NCI-H82 treated with DMSO at 0.1 percent for 48 hours (cell line): ENCODE measurements around the gene OSCP1.
A peak's percentile ranks its signal among the peaks of the same experiment; 100 is the strongest.

ENCODE experiments used
- DNase-seq: peaks from one replicate; lab custom pipeline; 2025; ENCODE audit not compliant: unreplicated experiment; lab: John Stamatoyannopoulos, UW

Gene OSCP1

GRCh38 chr1:36475341-36475740, 25.1 kb upstream of the OSCP1 start:
- DNase-seq: no peak

- DNase-seq: no peak
Measured at GRCh38 chr1:36472656-36473055, 22.4 kb upstream of the OSCP1 start.

GRCh38 chr1:36471830-36472641, 21.8 kb upstream of the OSCP1 start:
- DNase-seq: no peak

- no peak for DNase-seq
Measured at GRCh38 chr1:36469163-36469562, 18.9 kb upstream of the OSCP1 start.

- no peak for DNase-seq
Measured at GRCh38 chr1:36467700-36468455, 17.6 kb upstream of the OSCP1 start.

GRCh38 chr1:36467027-36467410, 16.8 kb upstream of the OSCP1 start:
- no peak for DNase-seq

- no peak for DNase-seq
Measured at GRCh38 chr1:36466370-36467026, 16.2 kb upstream of the OSCP1 start.

GRCh38 chr1:36465731-36466369, 15.6 kb upstream of the OSCP1 start:
- DNase-seq: no peak

- peak; percentile 67 for DNase-seq
Measured at GRCh38 chr1:36464605-36465393, 14.5 kb upstream of the OSCP1 start.

GRCh38 chr1:36463803-36464604, 13.8 kb upstream of the OSCP1 start, which contains the start of gene MRPS15:
Gene MRPS15, minus strand, starts transcription at chr1:36464384. Its CDS starts 109 bp downstream, at chr1:36464275.
- peak; percentile 92 for DNase-seq

GRCh38 chr1:36463463-36463802, 13.2 kb upstream of the OSCP1 start:
- no peak for DNase-seq

GRCh38 chr1:36458910-36459309, 8.7 kb upstream of the OSCP1 start:
- no peak for DNase-seq

- DNase-seq: no peak
Measured at GRCh38 chr1:36457691-36458090, 7.4 kb upstream of the OSCP1 start.

GRCh38 chr1:36456391-36456928, 6.2 kb upstream of the OSCP1 start:
- DNase-seq: no peak

- DNase-seq: no peak
Measured at GRCh38 chr1:36455386-36455785, 5.1 kb upstream of the OSCP1 start.

- no peak for DNase-seq
Measured at GRCh38 chr1:36453600-36454388, 3.5 kb upstream of the OSCP1 start.

GRCh38 chr1:36453051-36453450, 2.8 kb upstream of the OSCP1 start:
- no peak for DNase-seq

GRCh38 chr1:36450919-36451305, 661 bp upstream of the OSCP1 start:
- no peak for DNase-seq
